NCI-H524 (cell line): ENCODE data around the gene TP53TG5.
A peak's percentile ranks its signal among the peaks of the same experiment; 100 is the strongest.
"Not testable (repeated sequence)": the region's sequence is repeated elsewhere in the genome, so short reads cannot be mapped to it uniquely, and the experiment has no call there.

Experiments used
- DNase-seq, 2 experiments: peaks; one replicate each; lab custom pipeline; 2025; lab: John Stamatoyannopoulos, UW

TP53TG5 gene

GRCh38 chr20:45366192-45366591, 11.9 kb downstream of the TP53TG5 start:
- no peak for DNase-seq

- no peak for DNase-seq
These were observed 12.6 kb downstream of the TP53TG5 start for GRCh38 chr20:45365444-45365970.

DNA sequence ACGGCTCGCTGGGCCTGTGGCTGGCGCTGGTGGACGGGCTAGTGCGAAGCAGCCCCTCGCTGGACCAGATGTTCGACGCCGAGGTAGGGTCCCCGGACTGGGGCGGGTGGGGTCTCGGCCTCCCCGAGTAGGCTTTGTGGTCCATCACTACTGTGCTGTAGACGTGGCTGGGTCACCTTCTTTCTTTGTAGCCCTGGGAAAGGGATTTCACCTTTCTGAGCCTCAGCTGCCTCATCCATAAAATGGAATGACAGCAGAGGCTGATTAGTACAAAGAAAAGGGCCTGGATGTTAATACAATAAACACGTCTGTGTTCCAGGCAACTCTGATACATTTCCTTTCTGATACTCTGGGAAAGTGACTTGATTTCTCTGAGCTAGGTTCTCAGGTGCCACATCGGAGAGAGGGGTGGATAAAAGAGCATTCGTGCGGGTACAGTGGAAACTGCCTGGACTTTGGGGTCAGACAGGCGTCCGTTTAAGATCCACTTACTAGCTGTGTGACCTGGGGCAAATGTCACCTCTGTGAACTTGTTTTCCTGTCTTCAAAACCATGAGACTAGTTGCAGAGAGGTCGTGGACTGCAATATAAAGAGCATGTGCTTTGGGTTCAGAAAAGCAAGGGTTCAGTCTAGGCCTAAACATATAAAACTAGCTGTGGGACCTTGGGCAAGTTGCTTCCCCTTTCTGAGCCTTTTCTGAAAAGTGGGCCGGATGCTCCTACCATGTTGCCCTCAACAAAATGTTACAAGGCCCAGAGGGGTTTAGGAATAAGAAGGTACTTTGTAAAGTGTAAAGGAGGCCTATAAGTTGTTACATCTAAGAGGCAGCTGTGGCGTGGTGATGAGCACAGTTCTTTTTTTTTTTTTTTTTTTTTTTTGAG, 14.3 kb downstream of the TP53TG5 start:
- DNase-seq = no peak

DNA sequence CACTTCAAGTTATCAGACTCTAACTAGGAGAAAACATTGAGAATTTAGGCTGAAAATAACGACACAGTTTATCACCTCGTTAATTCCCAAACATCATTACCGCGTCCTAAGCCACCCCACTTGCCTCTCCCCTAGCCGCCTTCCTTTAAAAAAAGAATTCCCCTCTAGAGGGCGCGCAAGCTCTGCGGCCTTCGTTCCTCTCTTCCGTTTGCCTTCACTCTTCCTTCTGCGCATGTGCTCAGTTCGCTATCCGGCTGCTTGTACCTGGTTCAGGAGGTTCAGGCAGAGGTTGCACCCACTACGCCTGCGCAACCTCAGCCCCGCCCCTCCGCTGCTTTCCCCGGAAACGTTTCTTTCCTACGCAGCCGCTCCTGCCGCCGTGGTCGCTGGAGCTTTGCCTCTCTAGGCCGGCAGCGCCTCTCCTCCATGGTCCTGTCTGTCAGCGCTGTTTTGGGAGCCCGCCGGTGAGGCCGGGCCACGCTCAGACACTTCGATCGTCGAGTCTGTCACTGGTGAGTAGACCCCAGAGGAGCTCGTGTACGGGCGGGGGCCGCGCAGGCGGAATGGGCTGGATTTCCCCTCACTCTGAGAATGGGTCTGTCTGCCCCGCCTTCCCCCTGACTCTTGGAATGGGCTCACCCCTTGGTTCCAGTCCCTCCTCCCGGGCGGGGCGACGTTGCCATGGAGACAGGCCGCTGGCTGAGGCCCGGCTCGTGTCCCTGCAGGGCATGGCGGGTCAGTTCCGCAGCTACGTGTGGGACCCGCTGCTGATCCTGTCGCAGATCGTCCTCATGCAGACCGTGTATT, 15.1 kb downstream of the TP53TG5 start, which contains the start of gene SYS1:
SYS1 (plus strand) TSS at position 353 of the 807 bp plus-strand sequence; CDS start at position 729, 376 bp downstream.
- DNase-seq = peak; percentile 98

DNA sequence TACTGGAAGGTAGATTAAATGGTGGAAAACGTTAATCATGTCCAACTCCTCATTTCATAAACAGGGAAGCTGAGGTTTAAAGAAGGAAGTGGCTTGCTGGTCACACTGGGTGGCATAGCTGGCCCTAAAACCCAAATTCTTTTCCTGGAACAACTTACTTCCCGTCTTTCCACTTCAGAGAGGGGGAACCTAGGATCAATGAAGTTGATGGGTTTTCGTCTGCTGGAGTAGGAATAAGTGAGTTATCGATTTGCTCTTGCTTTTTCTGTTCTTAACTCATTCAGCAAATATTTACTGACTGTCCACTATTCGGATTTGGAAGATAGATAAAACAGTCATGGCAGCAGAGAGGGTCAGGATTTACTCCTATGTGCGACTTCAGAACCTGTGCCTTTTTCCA, 16.3 kb downstream of the TP53TG5 start:
- no peak for DNase-seq

- DNase-seq = no peak
These were observed 18.5 kb downstream of the TP53TG5 start for GRCh38 chr20:45359406-45360148.

GRCh38 chr20:45359069-45359405, 19.1 kb downstream of the TP53TG5 start:
- no peak for DNase-seq

DNA sequence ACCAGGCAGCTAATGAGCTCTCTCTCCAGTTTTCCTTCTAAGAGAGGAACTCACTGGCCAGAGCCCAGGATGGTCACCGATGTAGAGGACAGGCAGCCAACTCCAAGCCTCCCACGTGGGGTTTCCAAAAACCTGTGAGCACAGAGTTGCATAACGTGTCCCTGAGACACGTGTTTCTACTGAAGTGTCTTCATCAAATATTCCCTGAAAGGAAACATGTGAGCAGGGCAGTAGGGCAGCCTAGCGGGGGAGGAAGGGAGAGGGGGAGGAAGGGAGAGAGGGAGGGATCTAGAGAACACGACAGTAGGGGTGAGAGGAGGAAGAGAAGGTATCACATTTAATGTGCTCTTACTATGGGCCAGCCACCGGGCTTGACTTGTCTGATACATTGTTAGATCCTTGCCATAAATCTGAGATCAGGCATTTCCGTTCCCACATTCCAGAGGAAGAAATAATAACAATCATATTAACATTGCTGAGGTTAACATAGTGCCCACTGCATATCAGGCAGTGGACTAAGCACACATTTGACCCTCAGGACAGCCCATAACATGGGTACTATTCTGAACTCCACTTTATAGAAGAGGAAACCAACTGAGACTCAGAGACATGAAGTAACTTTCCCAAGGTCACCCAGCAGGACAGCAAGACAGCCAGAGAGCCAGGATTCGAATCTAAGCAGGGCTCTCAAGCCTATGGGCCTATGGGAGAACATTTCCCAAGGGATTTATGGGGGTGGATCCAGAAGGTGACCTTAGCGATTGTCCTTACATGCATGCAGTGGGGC, 19.6 kb downstream of the TP53TG5 start:
- DNase-seq = no peak

GRCh38 chr20:45355209-45356084, 22.7 kb downstream of the TP53TG5 start:
- DNase-seq = no peak

DNA sequence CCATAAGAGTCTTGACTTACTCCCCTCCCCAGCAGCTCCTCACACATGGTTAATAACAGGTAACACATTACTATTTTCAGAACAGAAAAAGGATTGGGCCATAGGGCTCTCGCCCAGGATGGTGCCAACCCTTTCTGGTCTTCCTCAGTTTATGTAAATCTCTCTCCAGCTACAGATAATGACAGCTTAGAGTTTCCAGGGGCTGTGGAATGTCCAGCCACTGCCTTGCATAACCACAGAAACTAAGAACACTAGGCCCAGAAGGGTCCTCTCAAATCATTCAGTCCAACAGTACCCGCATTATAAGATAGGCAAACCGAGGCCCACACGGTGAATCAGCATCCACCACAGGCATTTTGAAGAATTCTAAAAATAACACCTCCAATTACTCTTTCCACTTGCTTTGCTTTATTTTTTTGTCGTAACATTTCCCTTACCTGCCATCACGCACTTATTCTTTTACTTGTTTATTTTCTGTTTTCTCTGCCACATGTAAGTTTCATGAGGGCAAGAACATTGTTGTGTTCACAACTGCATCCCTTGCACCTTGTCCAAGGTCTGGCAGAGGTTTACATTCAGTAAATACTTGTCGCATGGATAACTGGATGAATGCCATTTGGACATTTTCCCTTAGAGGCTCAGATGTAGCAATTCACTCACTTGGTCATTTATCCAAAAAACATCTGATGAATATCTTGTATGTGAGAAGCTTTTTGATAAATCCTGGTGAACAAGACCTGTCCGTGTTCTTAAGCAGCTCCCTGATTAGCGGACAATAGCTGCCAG, 23.5 kb downstream of the TP53TG5 start:
- DNase-seq = no peak

DNA sequence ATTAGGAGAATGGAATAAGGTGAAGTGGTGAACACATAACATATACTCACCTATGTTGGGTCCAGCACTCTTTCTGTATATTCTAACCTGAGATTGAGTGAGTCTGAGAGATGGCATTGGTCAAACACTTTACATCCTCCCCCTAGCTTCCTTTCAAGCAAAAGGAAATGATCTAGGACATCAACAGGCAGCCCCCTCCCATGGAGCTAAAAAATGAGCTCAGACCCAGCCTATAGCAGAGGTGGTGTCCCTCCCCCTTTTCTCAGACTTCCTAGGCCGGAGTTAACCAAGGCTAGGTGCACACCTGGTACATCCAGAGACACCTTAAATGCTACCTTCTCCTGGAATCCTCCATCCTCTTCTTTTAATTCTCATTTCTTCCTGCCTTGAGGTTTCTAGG, 24.4 kb downstream of the TP53TG5 start:
- no peak for DNase-seq

DNA sequence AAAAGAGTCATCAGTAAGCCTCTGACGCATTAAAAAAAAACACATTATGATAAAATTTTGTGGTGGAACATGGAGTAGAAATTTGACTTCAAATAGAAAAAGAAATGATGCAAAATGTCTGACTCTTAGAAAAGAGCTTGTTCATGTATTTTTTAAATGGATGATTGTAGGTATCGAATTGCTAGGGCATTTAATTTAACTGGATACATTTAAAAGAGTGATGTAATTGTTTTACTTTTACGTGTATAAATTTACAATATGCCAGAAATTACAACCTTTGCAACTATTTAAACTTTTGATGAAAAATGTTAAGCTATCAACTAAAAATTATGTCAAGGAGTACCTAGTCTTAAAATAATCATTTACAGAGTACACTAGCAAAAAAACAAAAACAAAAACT, 25.4 kb downstream of the TP53TG5 start:
- DNase-seq = no peak

GRCh38 chr20:45350795-45351194, 27.3 kb downstream of the TP53TG5 start:
- not testable (repeated sequence) for DNase-seq

GRCh38 chr20:45350217-45350616, 27.9 kb downstream of the TP53TG5 start:
- no peak for DNase-seq

GRCh38 chr20:45347936-45348778, 30.0 kb downstream of the TP53TG5 start, which contains the start of gene SDC4:
SDC4 (minus strand) TSS chr20:45348424; CDS start chr20:45348384, 40 bp downstream.
- peak in 1 of 2 experiments; percentile 36 for DNase-seq

GRCh38 chr20:45347297-45347935, 30.7 kb downstream of the TP53TG5 start:
- no peak for DNase-seq

DNA sequence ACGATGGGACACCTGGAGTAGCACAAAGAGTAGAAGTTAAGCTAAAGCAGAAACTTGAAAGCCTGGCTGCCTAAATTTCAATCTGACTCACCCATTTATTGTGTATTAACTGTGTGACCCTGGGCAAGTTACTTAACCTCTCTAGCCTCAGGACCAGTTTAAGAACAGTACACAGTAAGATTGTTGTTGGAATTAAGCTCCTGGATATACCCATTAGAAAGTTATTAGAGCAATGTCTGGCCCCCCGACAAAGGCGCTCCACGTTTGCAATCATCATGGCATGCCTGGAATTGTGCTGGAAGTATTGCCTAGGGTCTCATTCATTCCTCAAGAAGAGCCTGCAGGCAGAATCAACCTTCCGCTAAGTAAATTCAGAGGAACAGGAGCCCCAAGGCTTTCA, 31.3 kb downstream of the TP53TG5 start:
- no peak for DNase-seq

GRCh38 chr20:45346291-45346718, 31.8 kb downstream of the TP53TG5 start:
- DNase-seq = no peak
